NK-92 treated with Interleukin-12 subunit alpha and Interleukin-12 subunit beta, amount 100 ng/mL, for 24 hours (cell line): ENCODE data around the gene BANF2.

Experiments used
- DNase-seq: peaks from one replicate; lab custom pipeline; 2025; lab: John Stamatoyannopoulos, UW

The BANF2 gene

DNA sequence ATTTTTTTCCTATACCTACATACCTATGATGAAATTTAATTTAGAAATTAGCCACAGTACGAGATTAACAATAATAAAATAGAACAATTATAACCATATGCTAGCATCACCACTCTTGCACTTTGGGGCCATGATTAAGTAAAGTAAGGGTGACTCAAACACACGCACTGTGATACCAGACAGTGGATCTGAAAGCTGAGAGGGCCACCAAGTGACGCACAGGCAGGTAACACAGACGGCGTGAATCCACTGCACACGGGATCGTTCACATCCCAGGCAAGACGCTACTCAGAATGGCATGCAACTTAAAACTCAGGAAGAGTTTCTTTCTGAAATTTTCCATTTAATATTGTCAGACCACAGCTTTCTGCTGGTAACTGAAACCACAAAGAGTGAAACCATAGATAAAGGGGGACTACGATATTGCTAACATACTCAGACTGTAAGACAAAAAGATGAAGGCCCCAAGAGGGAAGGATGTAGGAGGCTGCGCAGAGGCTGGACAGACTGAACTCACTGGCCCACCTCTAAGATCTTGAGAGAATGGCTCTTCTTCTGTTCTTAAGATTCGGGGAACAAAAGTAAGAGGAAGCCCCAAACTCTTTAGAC, 35.6 kb upstream of the BANF2 start:
- no peak for DNase-seq

DNA sequence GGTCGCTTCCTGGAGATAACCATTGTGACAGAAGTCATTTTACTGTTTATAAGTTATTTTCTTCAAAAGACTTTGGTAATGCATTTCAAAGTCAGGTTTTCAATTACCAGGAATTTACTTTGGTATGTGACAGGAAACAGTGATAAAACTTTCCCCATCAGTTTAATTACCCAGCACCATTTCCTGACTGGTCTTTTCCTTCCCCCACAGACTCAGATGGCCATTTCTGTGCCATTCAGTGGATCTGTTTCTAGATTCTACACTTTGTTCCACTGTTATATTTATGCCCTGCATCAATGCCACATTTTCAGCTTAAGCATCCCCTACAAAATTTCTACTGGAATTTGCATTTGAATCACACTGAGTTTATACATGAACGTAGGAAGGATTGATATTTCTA, 34.0 kb upstream of the BANF2 start:
- DNase-seq: no peak

DNA sequence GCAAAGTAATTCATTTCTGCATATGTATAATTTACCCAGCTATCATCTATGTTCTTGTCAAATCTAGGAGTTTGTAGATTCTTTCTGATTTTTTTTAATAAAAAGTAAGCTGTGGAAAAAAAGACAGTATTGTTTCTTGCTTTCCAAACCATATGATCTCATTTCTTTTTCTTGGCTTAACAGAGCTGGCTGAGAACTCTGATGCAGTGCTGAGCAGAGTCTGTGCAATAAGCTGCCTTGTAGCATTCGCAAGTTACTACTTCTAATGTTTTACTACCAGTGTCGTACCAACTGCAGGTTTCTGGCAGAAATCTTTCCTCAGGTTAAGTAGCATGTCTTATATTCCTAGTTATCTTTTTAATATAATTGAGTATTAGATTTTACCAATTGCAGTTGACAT, 33.3 kb upstream of the BANF2 start:
- no peak for DNase-seq

DNA sequence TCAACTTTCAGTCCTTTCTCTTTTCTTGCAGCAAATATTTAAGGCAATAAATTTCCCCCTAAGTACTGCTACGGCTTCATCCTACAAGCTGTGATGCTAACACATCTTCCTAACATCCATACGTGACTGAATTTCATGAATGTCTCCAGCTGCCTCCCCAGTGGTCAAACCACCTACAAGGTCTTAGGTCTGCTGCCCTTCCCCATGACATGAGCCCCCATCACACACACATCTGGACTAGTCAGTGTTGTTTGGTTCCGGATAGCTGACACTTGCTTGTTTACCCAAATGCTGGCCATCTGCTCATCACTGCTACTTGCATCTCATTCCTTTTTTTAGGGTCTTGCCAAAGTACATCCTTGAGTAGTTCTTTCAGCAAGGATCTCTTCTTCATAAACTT, 32.3 kb upstream of the BANF2 start:
- DNase-seq: no peak

DNA sequence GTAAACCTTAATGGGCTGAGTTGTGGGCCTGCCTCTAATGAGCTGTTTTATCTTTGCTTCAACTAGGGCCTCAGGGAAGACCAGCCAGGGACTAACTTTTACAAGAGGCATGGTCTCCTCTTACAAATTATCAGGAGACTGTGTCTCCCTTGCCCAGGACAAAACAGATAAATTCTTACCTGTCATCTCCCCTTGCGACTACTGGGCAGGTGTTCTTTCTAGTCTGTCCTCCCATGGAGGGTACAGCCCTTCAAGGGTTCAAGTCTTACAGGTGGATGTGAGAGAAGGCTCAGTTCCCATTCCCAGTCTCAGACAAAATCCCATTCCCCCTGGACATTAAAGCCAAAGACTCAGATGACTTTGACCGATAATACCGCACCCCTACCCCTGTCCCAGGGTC, 31.3 kb upstream of the BANF2 start:
- no peak for DNase-seq

DNA sequence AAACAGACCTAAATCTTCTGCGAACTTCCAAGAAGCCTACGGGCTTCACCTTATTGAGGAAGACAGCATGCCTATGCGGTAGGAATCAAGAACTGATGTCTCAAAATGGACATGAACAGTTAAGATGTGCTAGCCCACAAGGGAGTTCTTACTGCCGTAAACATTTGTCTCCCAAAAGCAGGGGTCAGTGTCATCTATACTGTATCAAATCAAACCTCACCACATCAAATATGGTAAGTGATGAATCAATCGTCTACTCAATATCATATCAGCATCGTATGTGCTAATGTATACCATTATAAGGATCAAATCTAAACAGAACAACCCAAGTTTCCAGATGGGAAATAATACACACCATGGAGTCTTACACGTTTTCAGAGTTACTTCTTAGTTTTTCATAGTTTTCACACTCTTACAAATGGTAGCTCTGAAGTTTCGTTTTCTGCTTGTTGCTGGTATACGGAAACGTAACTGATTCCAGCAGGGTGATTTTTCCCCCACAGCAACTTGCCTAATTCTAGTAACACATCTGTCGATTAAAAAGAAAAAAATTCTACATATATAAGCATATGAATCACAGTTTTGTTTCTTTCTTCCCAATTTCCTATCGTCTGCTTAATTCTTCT, 30.3 kb upstream of the BANF2 start:
- no peak for DNase-seq

DNA sequence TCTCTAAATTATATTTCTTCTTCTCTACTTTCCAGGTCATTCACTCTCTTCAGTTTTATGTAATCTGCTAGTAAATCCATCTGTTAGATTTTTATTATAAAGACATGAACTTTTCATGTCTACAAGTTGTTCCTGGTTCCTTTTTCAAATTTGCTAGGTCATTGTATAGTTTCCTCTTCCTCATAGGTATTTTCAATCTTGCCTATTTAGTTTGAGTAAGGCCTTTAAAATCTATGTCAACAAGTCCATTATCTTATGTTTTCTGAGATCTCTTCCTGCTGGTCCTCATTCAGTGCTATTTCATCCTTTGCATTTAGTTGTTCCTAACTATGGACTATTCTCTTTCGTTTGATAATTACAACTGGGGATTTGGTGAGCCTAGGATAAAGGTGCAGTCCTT, 28.8 kb upstream of the BANF2 start:
- no peak for DNase-seq

DNA sequence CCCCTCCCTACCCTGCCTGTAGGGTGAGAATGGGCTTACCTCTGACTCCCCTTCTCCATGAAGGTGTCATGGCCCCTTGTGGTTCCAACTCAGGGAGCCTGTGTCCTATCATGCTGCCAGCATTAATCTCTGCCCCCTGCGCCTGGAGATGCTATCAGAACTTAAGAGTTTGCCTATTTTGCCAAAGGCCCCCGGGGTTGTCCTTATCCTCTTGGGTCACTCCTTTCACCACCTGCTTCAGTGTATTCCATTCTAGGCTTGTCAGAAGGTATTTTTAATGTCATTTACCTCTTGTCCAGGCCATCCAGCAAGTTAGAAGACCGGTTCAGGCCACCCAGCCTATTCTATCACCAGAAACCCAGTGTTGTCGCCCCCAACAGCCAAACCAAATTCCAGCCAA, 28.2 kb upstream of the BANF2 start:
- no peak for DNase-seq

DNA sequence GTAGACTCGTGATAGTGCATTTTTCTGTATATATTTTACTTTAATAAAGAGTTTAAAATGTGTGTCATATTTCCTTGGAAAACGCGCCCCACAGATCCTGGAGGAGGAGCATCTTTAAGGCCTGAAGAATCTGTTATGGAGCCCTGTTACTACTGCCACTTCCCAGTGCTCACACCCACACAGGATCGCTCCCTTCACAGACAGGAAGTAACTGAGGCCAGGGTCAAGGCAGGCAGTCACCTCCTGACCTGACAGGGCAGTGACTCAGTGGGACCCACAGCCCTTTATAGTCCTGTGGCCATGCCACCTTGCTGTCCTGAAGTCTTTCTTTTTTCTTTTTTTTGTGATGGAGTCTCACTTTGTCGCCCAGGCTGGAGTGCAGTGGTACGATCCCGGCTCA, 26.7 kb upstream of the BANF2 start:
- no peak for DNase-seq

DNA sequence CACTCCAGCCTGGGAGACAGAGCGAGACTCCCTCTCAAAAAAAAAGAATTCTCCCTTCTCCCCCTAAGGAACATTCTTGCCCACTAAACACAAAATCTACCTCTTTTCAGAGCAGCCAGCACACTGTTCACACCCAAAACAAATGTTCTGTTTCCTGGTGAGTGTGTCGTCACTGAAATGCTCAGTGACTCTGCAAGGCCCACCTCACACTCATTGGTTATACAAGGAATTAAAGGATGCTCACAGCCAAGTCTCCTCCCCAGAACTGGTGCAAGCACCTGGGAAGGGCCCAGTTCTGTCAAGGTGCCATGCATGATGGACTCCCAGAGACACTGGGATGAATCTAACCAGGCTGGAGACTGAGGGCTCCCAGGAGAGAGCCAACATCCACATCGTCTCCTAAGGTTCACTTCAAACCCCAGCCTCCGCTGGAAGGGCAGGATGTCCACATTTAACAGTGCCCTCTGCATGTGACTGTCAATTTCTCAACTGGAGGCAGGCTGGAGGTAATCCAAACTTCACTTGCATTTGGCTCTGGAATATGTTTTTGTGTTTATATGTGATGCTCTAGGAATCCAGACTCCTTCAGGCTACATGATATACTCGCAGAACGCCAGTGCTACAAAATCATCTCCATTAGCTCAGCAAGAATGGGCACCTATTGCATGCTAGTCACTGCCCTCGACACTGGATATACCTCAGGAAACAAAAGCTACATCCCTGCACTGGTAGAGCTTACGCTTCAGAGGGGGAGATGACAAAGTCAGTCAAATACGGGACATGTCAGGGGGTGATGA, 24.8 kb upstream of the BANF2 start:
- DNase-seq: no peak

DNA sequence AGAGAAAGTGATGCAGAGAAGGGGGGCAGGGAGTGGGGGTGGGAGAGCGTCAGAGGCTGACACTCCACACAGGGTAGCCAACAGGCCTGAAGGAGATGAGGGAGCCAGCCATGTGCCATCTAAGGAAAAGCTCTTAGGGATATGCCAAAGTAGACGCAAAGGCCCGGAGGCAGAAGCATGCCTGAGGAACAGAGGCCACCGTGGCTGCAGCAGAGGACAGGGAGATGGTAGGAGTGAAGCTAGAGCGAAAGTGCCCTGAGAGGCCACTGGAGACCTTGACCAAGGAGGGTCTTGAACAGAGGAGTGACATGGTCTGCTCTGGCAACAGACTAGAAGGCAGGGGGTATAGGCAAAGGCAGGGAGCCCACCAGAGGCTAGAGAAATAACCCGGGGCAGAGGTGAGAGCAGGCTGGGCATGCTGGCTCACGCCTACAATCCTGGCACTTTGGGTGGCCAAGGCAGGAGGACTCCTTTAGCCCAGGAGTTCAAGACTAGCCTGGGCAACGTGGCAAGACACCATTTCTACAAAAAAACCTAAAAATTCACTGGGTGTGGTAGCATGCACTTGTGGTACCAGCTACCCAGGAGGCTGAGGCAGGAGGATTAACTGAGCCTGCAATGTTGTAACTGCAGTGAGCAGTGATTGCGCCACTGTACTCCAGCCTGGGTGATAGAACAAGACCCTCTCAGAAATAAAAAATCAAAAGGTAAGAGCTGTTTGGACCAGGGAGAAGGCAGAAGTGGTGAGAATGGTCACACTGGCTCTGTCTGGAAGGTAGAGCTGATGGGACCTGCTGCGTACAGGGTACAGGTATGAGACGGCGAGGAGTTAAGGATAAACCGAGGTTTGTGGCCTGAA, 24.0 kb upstream of the BANF2 start:
- no peak for DNase-seq

DNA sequence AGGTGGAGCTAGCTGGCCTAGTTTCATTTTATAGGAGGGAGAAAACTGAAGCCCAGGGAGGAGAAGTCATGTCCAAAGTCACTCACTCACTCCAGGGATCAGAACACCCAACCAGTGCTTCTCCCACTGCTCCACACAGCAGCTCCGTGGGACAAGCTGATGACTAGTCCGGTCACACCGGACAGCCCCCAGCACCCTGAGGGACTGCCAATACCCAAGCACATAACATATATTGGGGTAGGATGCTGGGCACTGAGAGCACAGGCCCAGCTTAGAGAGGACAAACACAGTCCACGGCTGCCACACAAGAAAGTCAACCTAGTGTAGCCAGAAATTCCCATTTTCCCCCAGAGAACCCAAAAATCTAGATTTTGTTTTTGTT, 23.4 kb upstream of the BANF2 start:
- no peak for DNase-seq

DNA sequence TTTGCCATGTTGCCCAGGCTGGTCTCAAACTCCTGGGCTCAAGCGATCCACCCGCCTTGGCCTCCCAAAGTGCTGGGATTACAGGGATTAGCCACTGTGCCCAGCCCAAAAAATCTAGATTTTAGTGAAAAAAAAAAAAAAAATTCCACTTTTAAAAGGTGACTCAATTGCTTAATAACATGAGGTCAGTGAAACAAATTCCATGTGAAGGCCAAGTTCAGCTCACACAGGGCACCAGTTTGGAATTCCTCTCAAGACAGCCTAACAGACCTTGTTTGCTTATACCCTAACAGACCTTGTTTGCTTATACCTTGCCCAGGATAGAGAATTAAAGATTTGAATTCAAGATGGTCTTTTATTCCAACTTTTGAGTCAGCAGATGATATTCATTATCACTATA, 22.8 kb upstream of the BANF2 start:
- no peak for DNase-seq

DNA sequence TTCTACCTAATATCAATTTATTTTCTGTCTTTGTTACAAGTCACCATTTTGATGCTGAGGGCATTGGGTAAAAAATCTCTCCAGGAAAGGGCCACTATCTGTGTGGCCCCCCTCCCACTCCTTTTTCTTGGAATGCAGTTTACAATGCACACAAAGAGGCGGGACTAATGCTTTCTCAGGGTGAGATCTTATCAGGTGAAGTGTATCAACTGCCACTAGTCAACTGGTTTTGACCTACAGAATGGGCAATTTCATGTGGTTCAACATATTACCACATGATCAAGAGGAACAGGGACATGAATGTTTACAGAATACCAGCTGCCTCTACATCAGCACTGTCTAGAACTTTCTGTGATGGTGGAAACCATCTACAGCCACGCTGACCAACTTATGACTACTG, 21.5 kb upstream of the BANF2 start:
- no peak for DNase-seq

DNA sequence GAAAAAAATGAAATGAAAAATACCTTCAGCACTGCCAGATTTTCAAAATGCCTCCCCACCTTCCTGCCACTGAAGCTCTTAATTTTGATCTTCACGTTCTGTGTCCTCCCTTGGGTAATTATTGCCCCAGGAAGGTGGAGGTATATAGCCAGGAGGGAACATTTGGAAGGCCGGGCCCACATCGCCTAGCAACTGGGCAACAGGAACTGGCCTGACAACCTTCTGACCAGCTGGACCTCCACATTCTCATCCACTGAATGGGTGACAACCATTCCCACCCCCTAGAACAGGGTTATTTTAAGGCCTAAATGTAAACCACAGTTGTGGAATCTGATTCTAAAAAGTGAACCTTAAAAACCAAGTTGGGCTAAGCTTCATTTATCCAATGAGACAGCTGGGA, 20.9 kb upstream of the BANF2 start:
- no peak for DNase-seq

DNA sequence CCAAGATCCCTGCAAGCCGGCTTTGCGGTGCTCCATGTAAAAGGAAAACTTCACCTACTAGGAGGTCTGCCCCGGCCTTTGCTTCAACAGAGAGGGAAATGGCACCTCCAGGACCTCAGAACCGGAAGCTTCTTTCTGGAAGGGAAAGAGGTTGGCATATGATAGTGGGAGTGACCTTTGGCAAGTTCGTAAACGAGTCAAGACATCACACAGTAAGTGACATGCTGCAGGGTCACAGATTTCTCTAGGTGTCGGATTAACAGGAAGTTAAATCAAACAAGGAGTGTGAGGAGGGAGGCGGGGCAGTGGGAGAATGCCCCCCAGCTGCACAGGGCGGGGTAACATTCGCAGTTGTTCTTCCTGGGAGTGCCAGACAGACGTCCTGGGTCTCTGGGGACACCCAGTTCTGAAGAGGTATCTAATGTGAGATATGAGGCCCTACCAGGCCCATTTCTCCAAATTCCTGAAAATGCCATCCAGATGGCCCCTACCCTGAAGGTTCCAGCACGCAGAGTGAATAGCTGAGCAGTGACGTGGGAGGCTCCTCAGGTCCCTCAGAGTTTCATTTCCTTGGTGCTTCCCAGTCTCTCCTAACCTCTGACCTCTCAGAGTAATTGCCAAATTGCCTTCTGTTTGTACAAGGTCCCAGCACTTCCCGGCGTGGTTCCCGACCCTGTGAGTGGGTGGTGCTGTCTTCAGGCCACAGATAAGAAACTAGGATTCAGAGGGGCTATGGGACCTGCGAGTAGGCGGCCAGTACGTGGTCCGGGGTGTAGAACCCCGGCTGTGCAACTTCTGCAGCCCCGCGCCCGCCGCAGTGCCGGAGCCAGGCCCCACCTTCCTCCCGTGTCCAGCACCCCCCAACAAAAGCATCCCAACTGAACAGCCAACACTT, 19.6 kb upstream of the BANF2 start:
- DNase-seq: no peak

DNA sequence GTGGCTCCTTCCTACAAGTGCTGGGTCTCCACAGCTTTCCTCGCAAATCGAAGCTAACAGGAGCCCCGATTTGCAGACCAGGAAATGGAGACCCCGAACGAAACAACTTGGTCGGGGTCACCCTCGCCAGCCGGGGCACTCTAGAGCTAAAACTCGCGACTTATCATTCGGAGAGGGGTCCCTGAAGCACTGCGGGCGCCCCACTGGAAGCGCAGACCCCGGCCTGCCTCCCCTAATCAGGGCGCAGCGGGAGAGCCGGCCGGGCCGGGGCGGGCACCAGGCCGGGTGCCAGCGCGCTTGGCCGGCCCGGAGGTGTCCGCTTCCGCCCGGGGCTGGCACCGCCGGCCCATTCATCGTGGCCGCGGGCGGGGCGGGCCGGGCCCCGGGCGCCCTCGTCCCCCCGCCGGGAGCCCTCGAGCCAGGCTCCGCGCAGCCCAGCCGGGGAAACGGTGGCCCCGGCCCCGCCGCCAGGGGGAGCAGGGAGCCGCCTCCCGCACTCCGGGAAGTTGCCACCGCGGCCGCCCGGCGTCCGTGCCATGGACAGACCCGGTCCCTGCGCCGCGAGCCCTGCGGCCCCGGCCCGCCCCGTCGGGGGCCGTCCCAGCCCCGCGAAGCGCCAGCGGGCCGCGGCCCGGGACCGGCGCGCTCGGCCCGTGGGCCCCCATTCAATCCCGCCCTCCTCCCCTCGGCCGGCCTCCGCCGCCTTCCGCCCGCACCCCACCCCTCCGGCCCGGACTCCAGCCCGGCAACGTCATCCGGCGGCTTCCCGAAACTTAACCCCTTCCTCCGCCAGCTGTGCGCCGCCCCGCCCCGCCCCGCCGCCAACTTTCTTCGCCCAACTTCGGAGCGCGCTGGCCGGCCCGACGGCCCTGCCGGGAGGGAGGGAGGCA, 18.7 kb upstream of the BANF2 start:
- DNase-seq: peak; percentile 52

DNA sequence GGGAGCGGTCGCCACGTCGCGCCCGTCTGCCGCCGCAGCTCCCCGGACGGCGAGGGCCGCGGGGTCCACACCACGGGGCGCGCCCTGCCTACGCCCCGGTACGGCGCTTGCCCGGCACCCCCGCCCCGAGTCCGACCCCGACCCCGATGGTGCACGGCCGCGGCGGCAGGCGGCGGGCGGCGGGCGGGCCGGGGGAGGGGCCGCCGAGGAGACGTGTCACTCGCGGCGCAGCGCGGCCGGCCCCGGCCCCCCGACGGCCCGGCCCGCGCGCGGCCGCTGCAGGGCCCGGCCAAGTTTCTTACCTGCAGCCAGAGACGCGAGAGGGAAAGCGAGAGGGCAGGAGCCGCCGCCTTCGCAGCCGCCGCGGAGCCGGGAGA, 18.1 kb upstream of the BANF2 start:
- DNase-seq: no peak

DNA sequence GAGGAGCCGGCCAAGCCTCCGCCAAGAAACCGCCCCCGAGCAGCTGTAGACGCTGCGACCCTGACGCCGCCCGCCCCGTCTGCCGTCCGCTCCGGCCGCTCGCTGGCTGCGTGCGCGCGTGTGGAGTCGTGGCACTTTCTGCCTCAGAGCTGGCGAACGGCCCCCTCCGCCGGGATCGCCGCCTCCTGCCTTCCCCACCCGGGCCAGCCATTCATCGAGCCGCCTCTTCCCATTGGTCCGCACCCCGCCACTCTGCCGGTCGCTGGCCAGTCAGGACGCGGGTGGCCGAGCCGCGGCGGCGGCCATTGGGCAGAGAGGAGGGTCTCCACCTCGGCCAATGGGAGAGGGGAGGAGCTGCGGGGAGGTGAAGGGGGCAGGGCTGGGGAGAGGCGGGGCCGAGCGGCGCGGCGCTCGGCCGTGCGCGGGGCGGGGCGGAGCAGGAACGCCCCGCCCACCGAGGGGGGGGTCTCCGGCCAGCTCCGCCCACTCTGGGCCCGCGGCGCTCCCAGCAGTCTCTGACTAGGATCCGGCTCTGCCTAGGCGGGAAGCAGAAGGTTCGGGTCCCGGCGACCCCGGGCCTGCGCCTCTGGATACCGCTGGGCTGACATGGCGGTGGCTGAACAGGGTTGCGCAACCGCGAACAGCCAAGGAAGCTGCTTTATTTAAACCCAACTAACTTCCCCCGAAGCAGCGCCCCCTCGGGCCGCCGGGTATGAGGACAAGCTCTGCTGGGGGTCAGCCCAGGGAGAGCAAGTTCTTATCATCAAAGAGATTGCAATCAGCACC, 17.5 kb upstream of the BANF2 start, which contains the start of gene RRBP1:
TSS of gene RRBP1 (minus strand) at position 140 of the 786 bp plus-strand sequence. CDS start 21,735 bp downstream, outside the sequence.
- DNase-seq: peak; percentile 93

DNA sequence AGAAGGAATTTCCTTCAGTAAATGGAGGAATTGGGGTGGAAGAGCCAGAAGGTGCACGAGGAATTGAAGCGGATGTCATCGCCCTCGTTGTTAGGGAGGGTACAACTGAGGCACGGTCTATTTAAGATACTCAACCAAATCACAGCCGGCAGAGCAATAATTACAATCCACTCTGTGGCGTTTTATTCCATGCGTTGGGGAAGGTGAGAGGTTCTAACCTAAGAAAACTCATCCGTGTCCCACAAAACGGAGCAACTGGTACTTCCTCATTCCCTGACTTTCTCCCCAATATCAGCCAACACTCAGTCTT, 16.9 kb upstream of the BANF2 start:
- no peak for DNase-seq
